SH-SY5Y (cell line): ENCODE measurements around the gene EGFLAM.

ENCODE experiments used
- GATA2 ChIP-seq: IDR thresholded peaks from 2 replicates; pipeline ENCODE4 v1.6.1; 2011; ENCODE audit warnings: mild to moderate bottlenecking, low read depth, low read length
- GATA3 ChIP-seq: IDR thresholded peaks from 2 replicates; pipeline ENCODE4 v1.6.1; 2011; ENCODE audit warnings: low read depth, mild to moderate bottlenecking, low read length, moderate library complexity

DNA sequence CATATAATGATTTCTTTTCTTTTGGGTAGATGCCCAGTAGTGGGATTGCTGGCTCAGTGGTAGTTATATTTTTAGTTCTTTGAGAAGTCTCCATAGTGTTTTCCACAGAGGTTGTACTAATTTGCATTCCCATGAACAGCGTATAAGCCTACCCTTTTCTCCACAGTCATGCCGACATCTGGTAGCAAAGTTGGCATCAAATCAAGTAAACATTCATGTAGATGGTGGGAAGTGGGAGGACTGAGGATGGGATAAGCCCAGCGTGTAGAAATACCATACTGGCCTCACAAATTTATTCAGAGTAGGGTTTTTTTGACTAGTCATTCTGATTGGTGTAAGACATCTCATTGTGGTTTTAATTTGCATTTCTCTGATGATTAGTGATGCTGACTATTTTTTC, 115.4 kb downstream of the EGFLAM start:
- TF ChIP-seq GATA3: no peak
- TF ChIP-seq GATA2: no peak
